KMS-11 (cell line): Measurements from ENCODE around the gene LRRC10.

Experiments
- H2AFZ ChIP-seq: fragments of 200-600 bp; sonication (generic); 2 replicates; pipeline ENCODE4 v1.6.1; 2016; ENCODE audit warnings: antibody characterized with exemption, mixed run types, low read depth
- H3K27ac ChIP-seq: fragments of 200-600 bp; sonication (generic); 2 replicates; pipeline ENCODE4 v1.6.1; 2016; ENCODE audit warnings: mild to moderate bottlenecking, mixed run types
- H3K27me3 ChIP-seq: fragments of 200-600 bp; sonication (generic); 2 replicates; pipeline ENCODE4 v1.6.1; 2017; ENCODE audit warnings: mild to moderate bottlenecking, low read depth, mixed run types, moderate library complexity; ENCODE audit not compliant: insufficient read depth
- H3K36me3 ChIP-seq: fragments of 200-600 bp; sonication (generic); 2 replicates; pipeline ENCODE4 v1.6.1; 2017; ENCODE audit warnings: mild to moderate bottlenecking, mixed run types; ENCODE audit not compliant: insufficient read depth
- H3K4me1 ChIP-seq: fragments of 200-600 bp; sonication (generic); 2 replicates; pipeline ENCODE4 v1.6.1; 2016; ENCODE audit warnings: mild to moderate bottlenecking, low read depth, mixed run types; ENCODE audit not compliant: poor library complexity, severe bottlenecking
- H3K4me2 ChIP-seq: fragments of 200-600 bp; sonication (generic); 2 replicates; pipeline ENCODE4 v1.7.0; 2016; ENCODE audit warnings: mild to moderate bottlenecking, mixed run types
- H3K4me3 ChIP-seq: fragments of 200-600 bp; sonication (generic); IDR thresholded peaks from 2 replicates; pipeline ENCODE4 v1.6.1; 2017; ENCODE audit warnings: low read depth, low read length, mixed read lengths; ENCODE audit not compliant: insufficient read depth
- H3K79me2 ChIP-seq: fragments of 200-600 bp; sonication (generic); 2 replicates; pipeline ENCODE4 v1.6.1; 2016; ENCODE audit warnings: low read depth, mixed run types; ENCODE audit not compliant: insufficient read depth
- H3K9ac ChIP-seq: fragments of 200-600 bp; sonication (generic); 2 replicates; pipeline ENCODE4 v1.6.1; 2016; ENCODE audit warnings: mild to moderate bottlenecking, mixed run types
- H4K20me1 ChIP-seq: fragments of 200-600 bp; sonication (generic); 2 replicates; pipeline ENCODE4 v1.6.1; 2016; ENCODE audit warnings: mild to moderate bottlenecking, mixed run types; ENCODE audit not compliant: insufficient read depth
- CTCF ChIP-seq: fragments of 200-600 bp; sonication (generic); conservative IDR thresholded peaks from 2 replicates; pipeline ENCODE4 v1.6.1; 2017; ENCODE audit warnings: low read depth, mild to moderate bottlenecking, antibody characterized with exemption, low read length, moderate library complexity, mixed read lengths

Gene LRRC10

GRCh38 chr12:69602954-69603353 lies 7.8 kb downstream of the LRRC10 start:
- H3K79me2 ChIP-seq = no peaks in the 10 kb centered on the region
- TF ChIP-seq CTCF = peak; percentile 22; the same call in 1 of the 2 replicates
- H3K9ac ChIP-seq = no peak overlapping the region
- no peak overlapping the region for H3K4me2 ChIP-seq
- no peak overlapping the region for H3K4me3 ChIP-seq
- no peaks in the 10 kb centered on the region for H3K4me1 ChIP-seq
- H3K27me3 ChIP-seq = no peaks in the 10 kb centered on the region
- no peak overlapping the region for H3K27ac ChIP-seq
- H4K20me1 ChIP-seq = no peaks in the 10 kb centered on the region
- no peak overlapping the region for H2AFZ ChIP-seq
- H3K36me3 ChIP-seq = peaks cover 31% of the 10 kb centered on the region

GRCh38 chr12:69601962-69602685 lies 8.6 kb downstream of the LRRC10 start:
- H4K20me1 ChIP-seq = no peaks in the 10 kb centered on the region
- H3K27me3 ChIP-seq = no peaks in the 10 kb centered on the region
- no peak overlapping the region for H3K4me2 ChIP-seq
- TF ChIP-seq CTCF = no peak
- no peak overlapping the region for H2AFZ ChIP-seq
- no peak overlapping the region for H3K27ac ChIP-seq
- peaks cover 31% of the 10 kb centered on the region for H3K36me3 ChIP-seq
- no peak overlapping the region for H3K9ac ChIP-seq
- no peaks in the 10 kb centered on the region for H3K4me1 ChIP-seq
- H3K79me2 ChIP-seq = no peaks in the 10 kb centered on the region
- no peak overlapping the region for H3K4me3 ChIP-seq

- Histone ChIP-seq H3K27me3 (no peaks in the 10 kb centered on the region), H3K4me3 (no peak overlapping the region), H3K4me1 (no peaks in the 10 kb centered on the region), H2AFZ (no peak overlapping the region), H4K20me1 (no peaks in the 10 kb centered on the region), H3K79me2 (no peaks in the 10 kb centered on the region; the same call in 1 of the 2 replicates), H3K27ac (no peak overlapping the region), H3K36me3 (peaks cover 39% of the 10 kb centered on the region), H3K9ac (no peak overlapping the region), H3K4me2 (no peak overlapping the region)
- no peak for TF ChIP-seq CTCF
Measured at GRCh38 chr12:69600804-69601203, 9.9 kb downstream of the LRRC10 start.

- peaks cover 12% of the 10 kb centered on the region; the same call in 1 of the 2 replicates for H3K79me2 ChIP-seq
- H2AFZ ChIP-seq = no peak overlapping the region
- no peaks in the 10 kb centered on the region for H4K20me1 ChIP-seq
- no peak overlapping the region for H3K9ac ChIP-seq
- peaks cover 54% of the 10 kb centered on the region for H3K36me3 ChIP-seq
- no peak overlapping the region for H3K4me3 ChIP-seq
- no peak for TF ChIP-seq CTCF
- H3K27ac ChIP-seq = no peak overlapping the region
- no peak overlapping the region for H3K4me2 ChIP-seq
- H3K4me1 ChIP-seq = no peaks in the 10 kb centered on the region
- H3K27me3 ChIP-seq = no peaks in the 10 kb centered on the region
Measured at GRCh38 chr12:69598174-69598753, 12.4 kb downstream of the LRRC10 start.
